Liver (tissue), 9 donors: ENCODE data around the gene SECTM1. TPM values are rescaled to one million over a fixed set of nuclear protein-coding genes. Genes with fewer than 3 reads are reported as not detected.

ENCODE experiments used
- DNase-seq: peaks from one replicate; pipeline ENCODE4 v3.0.0-alpha.2; 2017; ENCODE audit warnings: low spot score
- H3K27ac ChIP-seq, 2 donors: one replicate each; pipeline ENCODE4 v1.7.0; 2013; ENCODE audit warnings: inconsistent platforms in 2 of 2, low read length in 2 of 2, control low read depth in 1 of 2, low read depth in 1 of 2, mild to moderate bottlenecking in 1 of 2
- H3K27me3 ChIP-seq, 4 donors: one replicate each; pipeline versions ENCODE4 v1.6.1 to v1.7.0; 2013; ENCODE audit warnings: low read length in 3 of 4, inconsistent platforms in 1 of 4, mild to moderate bottlenecking in 1 of 4, moderate library complexity in 1 of 4; ENCODE audit not compliant: control insufficient read depth in 4 of 4, insufficient read depth in 4 of 4
- H3K36me3 ChIP-seq, 4 donors: one replicate each; pipeline versions ENCODE4 v1.6.1 to v1.7.0; 2013; ENCODE audit warnings: low read length in 3 of 4, mild to moderate bottlenecking in 3 of 4, low read depth in 1 of 4, moderate library complexity in 1 of 4; ENCODE audit not compliant: control insufficient read depth in 4 of 4, insufficient read depth in 3 of 4
- H3K4me1 ChIP-seq, 4 donors: one replicate each; pipeline versions ENCODE4 v1.6.1 to v1.7.0; 2013; ENCODE audit warnings: low read length in 3 of 4, mild to moderate bottlenecking in 3 of 4, moderate library complexity in 1 of 4; ENCODE audit not compliant: control insufficient read depth in 4 of 4, insufficient read depth in 4 of 4
- H3K4me3 ChIP-seq, 3 donors: one replicate each; pipeline versions ENCODE4 v1.6.1 to v1.7.0; 2013; ENCODE audit warnings: low read length in 3 of 3, control low read depth in 1 of 3, low read depth in 1 of 3, mild to moderate bottlenecking in 1 of 3
- H3K9ac ChIP-seq, 2 donors: one replicate each; pipeline ENCODE4 v1.7.0; 2013; ENCODE audit warnings: low read length in 2 of 2, mild to moderate bottlenecking in 2 of 2, moderate library complexity in 2 of 2, control low read depth in 1 of 2, low read depth in 1 of 2
- H3K9me3 ChIP-seq, 4 donors: one replicate each; pipeline versions ENCODE4 v1.6.1 to v1.7.0; 2013; ENCODE audit warnings: low read length in 3 of 4; ENCODE audit not compliant: control insufficient read depth in 4 of 4
- EGR1 ChIP-seq, 2 donors: IDR thresholded peaks; 2 replicates each; pipeline ENCODE4 v1.6.1; 2016 to 2018; ENCODE audit warnings: antibody characterized with exemption in 2 of 2, low read depth in 2 of 2
- FOXA1 ChIP-seq: IDR thresholded peaks from 2 replicates; pipeline ENCODE4 v1.6.1; 2016; ENCODE audit warnings: antibody characterized with exemption
- HNF4A ChIP-seq, 2 donors: conservative IDR thresholded peaks; 2 replicates each; pipeline ENCODE4 v1.6.1; 2016; ENCODE audit warnings: antibody characterized with exemption in 2 of 2, mild to moderate bottlenecking in 2 of 2
- HNF4G ChIP-seq: IDR thresholded peaks from 2 replicates; pipeline ENCODE4 v1.6.1; 2016; ENCODE audit warnings: antibody characterized with exemption
- NR2F2 ChIP-seq: IDR thresholded peaks from 2 replicates; pipeline ENCODE4 v1.6.1; 2016; ENCODE audit warnings: antibody characterized with exemption
- RAD21 ChIP-seq, 2 donors: IDR thresholded peaks; 2 replicates each; pipeline ENCODE4 v1.6.1; 2016; ENCODE audit warnings: antibody characterized with exemption in 2 of 2, mild to moderate bottlenecking in 2 of 2
- RXRA ChIP-seq, 2 donors: IDR thresholded peaks; 2 replicates each; pipeline ENCODE4 v1.6.1; 2017 to 2018; ENCODE audit warnings: antibody characterized with exemption in 2 of 2, mild to moderate bottlenecking in 1 of 2
- SP1 ChIP-seq: IDR thresholded peaks from 2 replicates; pipeline ENCODE4 v1.6.1; 2018; ENCODE audit warnings: antibody characterized with exemption, mild to moderate bottlenecking
- TAF1 ChIP-seq: conservative IDR thresholded peaks from 2 replicates; pipeline ENCODE4 v1.6.1; 2016; ENCODE audit warnings: antibody characterized with exemption, mild to moderate bottlenecking
- YY1 ChIP-seq: IDR thresholded peaks from 2 replicates; pipeline ENCODE4 v1.6.1; 2016; ENCODE audit warnings: antibody characterized with exemption, mild to moderate bottlenecking
- WGBS: extraction: QIAGEN DNeasy Blood & Tissue Kit; methylation state at CpG from one replicate; pipeline ENCODE4 v1.1.7; 2013; 5-methylcytosine and 5-hydroxymethylcytosine counted together
- polyA plus RNA-seq, 2 donors: library from polyadenylated mRNA; stranded (reverse) in 1 of 2; unstranded in 1 of 2; fragments of 200-250 nt in 1 of 2; fragments of >200 nt in 1 of 2; fragmentation: Nextera tagmentation in 1 of 2; extraction: Ambion mirVana in 1 of 2; gene quantifications; one replicate each; pipeline versions ENCODE4 v1.2.1 to v1.2.3, GENCODE V29; 2013 to 2015
- total RNA-seq, 2 donors: library from RNA; depleted of rRNA; stranded (reverse); fragments of >200 nt; gene quantifications; one replicate each; pipeline ENCODE4 v1.2.3, GENCODE V29; 2014
- TF ChIP-seq, protein P1 (sequence below): IDR thresholded peaks from 2 replicates; pipeline ENCODE4 v1.6.1; 2016; ENCODE audit warnings: antibody characterized with exemption, mild to moderate bottlenecking
- TF ChIP-seq, protein P2 (sequence below): IDR thresholded peaks from 2 replicates; pipeline ENCODE4 v1.6.1; 2016; ENCODE audit warnings: antibody characterized with exemption
- TF ChIP-seq, protein P3 (sequence below): IDR thresholded peaks from 2 replicates; pipeline ENCODE4 v1.6.1; 2016; ENCODE audit warnings: antibody characterized with exemption
- TF ChIP-seq, protein P4 (sequence below): IDR thresholded peaks from 2 replicates; pipeline ENCODE4 v1.6.1; 2016; ENCODE audit warnings: antibody characterized with exemption
- TF ChIP-seq, protein P5 (sequence below): fragments of 150-350 bp; IDR thresholded peaks from 2 replicates; pipeline ENCODE4 v1.5.1; 2017; ENCODE audit warnings: improper control_type of control experiment, low read depth, low read length; ENCODE audit not compliant: missing input control
- donor health status: healthy.
- donor health status: healthy.
- donor health status: healthy.
- donor health status: healthy.
- donor health status: healthy.

SECTM1 gene
- total and polyA plus RNA-seq, 4 donors = 1.3 to 14.2 (median 4.6) TPM

DNA sequence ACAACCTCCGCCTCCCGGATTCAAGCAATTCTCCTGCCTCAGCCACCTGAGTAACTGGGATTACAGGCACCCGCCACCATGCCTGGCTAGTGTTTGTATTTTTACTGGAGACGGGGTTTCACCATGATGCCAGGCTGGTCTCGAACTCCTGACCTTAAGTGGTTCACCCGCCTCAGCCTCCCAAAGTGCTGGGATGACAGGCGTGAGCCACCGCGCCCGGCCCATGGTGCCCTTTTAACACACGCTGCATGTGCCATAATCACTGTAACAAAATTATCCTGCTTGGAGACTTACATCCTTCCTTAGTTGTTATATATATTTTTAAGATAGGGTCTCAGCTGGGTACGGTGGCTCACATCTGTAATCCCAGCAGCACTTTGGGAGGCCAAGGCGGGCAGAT is 21.6 kb downstream of the SECTM1 start:
- no peak for DNase-seq
- H3K9me3 ChIP-seq = no peaks in the 10 kb centered on the region
- no peaks in the 10 kb centered on the region for H3K27me3 ChIP-seq
- TF ChIP-seq, protein P1, sequence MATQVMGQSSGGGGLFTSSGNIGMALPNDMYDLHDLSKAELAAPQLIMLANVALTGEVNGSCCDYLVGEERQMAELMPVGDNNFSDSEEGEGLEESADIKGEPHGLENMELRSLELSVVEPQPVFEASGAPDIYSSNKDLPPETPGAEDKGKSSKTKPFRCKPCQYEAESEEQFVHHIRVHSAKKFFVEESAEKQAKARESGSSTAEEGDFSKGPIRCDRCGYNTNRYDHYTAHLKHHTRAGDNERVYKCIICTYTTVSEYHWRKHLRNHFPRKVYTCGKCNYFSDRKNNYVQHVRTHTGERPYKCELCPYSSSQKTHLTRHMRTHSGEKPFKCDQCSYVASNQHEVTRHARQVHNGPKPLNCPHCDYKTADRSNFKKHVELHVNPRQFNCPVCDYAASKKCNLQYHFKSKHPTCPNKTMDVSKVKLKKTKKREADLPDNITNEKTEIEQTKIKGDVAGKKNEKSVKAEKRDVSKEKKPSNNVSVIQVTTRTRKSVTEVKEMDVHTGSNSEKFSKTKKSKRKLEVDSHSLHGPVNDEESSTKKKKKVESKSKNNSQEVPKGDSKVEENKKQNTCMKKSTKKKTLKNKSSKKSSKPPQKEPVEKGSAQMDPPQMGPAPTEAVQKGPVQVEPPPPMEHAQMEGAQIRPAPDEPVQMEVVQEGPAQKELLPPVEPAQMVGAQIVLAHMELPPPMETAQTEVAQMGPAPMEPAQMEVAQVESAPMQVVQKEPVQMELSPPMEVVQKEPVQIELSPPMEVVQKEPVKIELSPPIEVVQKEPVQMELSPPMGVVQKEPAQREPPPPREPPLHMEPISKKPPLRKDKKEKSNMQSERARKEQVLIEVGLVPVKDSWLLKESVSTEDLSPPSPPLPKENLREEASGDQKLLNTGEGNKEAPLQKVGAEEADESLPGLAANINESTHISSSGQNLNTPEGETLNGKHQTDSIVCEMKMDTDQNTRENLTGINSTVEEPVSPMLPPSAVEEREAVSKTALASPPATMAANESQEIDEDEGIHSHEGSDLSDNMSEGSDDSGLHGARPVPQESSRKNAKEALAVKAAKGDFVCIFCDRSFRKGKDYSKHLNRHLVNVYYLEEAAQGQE = no peak
- TF ChIP-seq, protein P2, sequence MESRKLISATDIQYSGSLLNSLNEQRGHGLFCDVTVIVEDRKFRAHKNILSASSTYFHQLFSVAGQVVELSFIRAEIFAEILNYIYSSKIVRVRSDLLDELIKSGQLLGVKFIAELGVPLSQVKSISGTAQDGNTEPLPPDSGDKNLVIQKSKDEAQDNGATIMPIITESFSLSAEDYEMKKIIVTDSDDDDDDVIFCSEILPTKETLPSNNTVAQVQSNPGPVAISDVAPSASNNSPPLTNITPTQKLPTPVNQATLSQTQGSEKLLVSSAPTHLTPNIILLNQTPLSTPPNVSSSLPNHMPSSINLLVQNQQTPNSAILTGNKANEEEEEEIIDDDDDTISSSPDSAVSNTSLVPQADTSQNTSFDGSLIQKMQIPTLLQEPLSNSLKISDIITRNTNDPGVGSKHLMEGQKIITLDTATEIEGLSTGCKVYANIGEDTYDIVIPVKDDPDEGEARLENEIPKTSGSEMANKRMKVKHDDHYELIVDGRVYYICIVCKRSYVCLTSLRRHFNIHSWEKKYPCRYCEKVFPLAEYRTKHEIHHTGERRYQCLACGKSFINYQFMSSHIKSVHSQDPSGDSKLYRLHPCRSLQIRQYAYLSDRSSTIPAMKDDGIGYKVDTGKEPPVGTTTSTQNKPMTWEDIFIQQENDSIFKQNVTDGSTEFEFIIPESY = no peak
- TF ChIP-seq FOXA1 (no peak), NR2F2 (no peak), EGR1 (IDR thresholded peaks at IDR 0.05; ENCODE audit: low read depth in 2 of 2) (no peak), HNF4A (conservative IDR thresholded peaks at IDR 0.05) (no peak), TAF1 (no peak), YY1 (no peak), HNF4G (no peak), RAD21 (IDR thresholded peaks at IDR 0.05) (no peak)
- TF ChIP-seq, protein P3, sequence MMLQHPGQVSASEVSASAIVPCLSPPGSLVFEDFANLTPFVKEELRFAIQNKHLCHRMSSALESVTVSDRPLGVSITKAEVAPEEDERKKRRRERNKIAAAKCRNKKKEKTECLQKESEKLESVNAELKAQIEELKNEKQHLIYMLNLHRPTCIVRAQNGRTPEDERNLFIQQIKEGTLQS = no peak
- TF ChIP-seq, protein P4, sequence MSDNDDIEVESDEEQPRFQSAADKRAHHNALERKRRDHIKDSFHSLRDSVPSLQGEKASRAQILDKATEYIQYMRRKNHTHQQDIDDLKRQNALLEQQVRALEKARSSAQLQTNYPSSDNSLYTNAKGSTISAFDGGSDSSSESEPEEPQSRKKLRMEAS = no peak
- H3K36me3 ChIP-seq = no peaks in the 10 kb centered on the region
- 95% methylated on average over 13 of the region's 13 CpGs for WGBS
- H3K27ac ChIP-seq = no peak overlapping the region
- no peak overlapping the region for H3K4me3 ChIP-seq
- H3K4me1 ChIP-seq = peaks cover 4 to 23% (median 8%) of the 10 kb centered on the region in 4 donors
- no peak overlapping the region for H3K9ac ChIP-seq

DNA sequence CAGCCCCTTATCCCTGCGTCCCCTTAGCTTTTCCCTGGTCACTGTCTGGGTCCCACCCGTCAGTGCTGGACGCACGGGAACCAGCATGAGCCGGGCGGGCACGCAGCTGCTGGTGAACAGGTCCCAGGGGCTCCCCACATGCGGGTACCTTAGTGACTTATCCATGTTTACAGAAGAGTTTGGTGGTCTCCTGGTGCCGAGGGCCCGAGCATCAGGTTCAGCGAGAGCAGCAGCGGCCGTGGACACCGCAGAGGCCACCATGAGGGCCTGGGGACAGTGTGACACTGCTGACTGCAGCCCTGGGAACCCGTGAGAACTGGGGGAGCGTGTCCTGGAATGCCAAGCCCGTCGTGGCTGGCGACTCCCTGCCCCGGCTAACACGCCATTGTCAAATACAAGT is 22.7 kb downstream of the SECTM1 start:
- no peak overlapping the region for H3K27ac ChIP-seq
- no peak overlapping the region for H3K9ac ChIP-seq
- H3K9me3 ChIP-seq = no peaks in the 10 kb centered on the region
- H3K4me1 ChIP-seq = peaks cover 2 to 17% (median 7%) of the 10 kb centered on the region in 4 donors
- no peaks in the 10 kb centered on the region for H3K27me3 ChIP-seq
- no peak overlapping the region for H3K4me3 ChIP-seq
- 91% methylated on average over 21 of the region's 21 CpGs for WGBS
- DNase-seq = no peak
- TF ChIP-seq, protein P3 = no peak
- no peak for TF ChIP-seq HNF4G
- no peak for TF ChIP-seq NR2F2
- TF ChIP-seq YY1 = no peak
- TF ChIP-seq, protein P2 = no peak
- no peak for TF ChIP-seq SP1
- no peak for TF ChIP-seq RXRA (IDR thresholded peaks at IDR 0.05)
- TF ChIP-seq, protein P5, sequence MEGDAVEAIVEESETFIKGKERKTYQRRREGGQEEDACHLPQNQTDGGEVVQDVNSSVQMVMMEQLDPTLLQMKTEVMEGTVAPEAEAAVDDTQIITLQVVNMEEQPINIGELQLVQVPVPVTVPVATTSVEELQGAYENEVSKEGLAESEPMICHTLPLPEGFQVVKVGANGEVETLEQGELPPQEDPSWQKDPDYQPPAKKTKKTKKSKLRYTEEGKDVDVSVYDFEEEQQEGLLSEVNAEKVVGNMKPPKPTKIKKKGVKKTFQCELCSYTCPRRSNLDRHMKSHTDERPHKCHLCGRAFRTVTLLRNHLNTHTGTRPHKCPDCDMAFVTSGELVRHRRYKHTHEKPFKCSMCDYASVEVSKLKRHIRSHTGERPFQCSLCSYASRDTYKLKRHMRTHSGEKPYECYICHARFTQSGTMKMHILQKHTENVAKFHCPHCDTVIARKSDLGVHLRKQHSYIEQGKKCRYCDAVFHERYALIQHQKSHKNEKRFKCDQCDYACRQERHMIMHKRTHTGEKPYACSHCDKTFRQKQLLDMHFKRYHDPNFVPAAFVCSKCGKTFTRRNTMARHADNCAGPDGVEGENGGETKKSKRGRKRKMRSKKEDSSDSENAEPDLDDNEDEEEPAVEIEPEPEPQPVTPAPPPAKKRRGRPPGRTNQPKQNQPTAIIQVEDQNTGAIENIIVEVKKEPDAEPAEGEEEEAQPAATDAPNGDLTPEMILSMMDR = no peak
- TF ChIP-seq TAF1 = no peak
- H3K36me3 ChIP-seq = no peaks in the 10 kb centered on the region
